HG03469 (cell line): Measurements from ENCODE around the gene SAMD7.

Source experiments
- ATAC-seq: cut with Tn5 transposase; IDR thresholded peaks from one replicate; pipeline ENCODE4 v1.9.1; 2021; ENCODE audit warnings: mild to moderate bottlenecking, moderate library complexity, moderate number of reproducible peaks; ENCODE audit not compliant: unreplicated experiment

Gene SAMD7

DNA sequence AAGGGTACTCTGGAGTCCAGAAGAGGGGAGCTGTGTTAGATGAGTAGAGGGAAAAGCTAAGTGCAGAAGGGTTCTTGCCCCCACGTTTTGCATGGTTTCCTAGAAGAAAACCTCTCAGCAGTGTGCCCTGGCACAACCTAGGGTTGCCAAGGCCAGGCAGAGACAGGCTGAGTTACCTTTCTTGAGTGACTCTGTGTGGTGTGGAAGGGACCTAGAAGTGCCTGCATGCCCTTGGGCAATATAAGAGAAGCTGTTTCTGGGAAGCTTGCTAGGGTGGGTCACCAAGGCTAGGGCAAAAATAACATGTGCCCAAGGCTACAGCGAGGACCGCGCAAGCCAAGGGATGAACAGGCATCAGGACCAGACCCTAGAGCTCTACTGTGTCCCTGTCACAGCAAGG is 3.4 kb upstream of the SAMD7 start:
- no peak for ATAC-seq

DNA sequence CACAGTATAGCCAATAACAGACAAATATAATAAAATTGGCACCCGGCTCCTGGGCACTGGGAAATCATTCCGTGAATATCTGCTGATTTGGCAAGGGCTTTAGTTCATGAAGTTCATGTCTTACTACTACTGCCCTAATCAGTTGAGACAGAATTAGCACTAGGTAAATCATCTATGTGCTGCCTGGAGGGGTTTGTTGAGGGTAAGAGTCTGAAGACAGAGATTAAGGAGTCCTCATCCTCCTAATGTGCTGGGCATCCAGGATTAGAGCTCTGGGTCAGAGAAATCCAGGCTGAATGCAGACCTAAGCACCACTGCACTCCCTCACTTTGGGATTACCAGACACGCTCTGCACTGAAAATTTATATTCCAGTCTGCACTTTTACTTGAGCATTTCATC is 2.0 kb downstream of the SAMD7 start:
- ATAC-seq = no peak

DNA sequence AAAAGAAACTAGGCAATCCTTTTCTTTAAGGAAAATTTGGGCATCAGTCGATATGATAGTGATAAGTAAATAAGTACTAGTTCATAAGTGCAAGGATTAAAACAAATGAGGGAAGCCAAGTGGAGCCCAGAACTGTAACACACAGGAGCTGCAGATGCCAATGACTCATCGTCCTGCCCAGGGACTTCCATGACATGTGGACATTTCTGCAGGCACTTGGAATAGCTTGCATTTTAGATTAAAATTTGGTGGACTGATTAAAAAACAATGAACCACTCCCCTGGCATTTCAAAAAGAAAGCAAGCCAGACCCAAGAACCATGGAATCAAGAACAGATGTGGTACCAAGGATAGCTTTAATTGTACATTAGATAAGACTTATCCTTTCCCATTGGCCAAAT is 2.9 kb downstream of the SAMD7 start:
- no peak for ATAC-seq

DNA sequence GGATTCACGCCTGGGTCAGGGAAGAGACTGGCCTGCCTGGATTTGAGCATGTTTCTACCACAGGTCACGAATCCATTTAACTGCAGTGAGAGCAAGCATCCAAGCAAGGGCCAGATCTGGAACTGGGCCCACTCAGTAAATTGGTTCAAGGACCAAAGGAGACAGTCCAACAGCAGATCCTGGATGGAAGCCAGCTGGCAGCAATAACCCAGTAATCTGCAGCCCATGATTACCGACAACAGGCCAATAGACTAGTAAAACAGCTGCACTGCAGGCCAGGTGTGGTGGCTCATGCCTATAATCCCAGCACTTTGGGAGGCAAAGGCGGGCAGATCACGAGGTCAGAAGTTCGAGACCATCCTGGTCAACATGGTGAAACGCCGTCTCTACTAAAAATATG is 11.8 kb downstream of the SAMD7 start:
- no peak for ATAC-seq

DNA sequence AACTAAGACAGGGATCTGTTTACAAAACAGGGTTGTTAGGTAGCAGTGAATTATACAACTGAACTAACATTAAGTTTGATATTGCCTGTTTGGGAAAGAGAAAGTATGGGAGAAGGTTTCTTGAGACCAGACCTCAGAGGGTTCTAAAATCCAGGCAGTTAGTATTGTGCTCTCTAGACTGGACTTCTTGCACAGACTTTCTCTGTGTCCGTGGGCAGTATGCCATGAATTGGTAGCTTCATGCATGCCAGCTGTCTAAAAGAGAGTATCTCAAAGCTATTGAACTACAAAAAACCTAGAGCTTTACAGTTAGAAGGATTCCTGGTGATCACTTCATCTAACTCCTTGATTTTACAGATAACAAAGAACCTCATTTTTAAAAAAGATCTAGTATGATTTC is 12.5 kb downstream of the SAMD7 start:
- no peak for ATAC-seq

DNA sequence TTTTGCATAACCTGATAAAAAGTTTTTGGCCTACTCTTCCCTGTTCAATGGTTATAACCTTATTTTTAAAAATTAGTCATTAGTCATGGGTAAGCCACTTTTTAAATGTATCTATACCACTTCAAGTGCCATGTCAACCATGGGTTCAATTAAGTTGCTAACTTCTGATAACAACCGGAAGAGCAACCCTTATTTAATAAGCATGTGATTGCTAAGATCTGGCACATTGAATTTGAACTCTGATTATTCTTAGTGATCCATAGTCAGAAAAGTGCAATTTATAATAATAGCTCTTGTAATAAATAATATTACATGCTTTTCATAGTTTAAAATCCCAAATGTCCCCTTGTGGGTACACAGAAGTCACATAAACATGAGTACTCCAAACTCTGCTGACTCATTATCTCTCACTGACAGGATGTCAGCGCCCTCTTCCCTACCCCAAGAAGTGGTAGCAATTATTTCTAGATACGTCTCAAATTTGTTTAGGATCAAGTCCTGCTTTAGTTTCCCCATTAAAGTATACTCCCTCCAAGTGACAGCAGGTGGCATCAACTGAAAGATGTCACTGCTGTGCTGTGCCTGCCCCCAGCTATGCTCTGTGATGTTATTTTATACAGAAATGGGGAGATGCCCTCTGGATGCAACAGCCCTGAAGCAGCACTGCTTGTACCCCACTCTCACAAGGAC is 18.6 kb downstream of the SAMD7 start:
- ATAC-seq = no peak

DNA sequence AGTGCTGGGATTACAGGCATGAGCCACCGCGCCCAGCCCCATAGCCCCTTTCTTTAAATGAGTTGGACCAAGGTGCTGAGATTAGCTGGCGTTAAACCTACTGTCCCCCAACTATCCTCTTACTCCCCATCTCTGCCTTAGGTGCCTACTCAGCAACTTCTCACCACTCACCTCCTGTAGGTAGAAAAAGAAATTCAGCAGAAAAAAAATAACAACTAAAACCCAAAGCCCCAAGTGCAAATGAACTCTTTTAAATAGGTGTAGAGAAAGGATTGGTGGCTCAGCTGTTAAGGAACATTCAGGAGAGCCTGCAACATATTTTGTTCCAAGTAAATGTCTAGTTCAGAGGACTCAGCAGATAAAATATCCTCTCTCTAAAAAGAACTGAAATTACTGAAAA is 19.5 kb downstream of the SAMD7 start:
- ATAC-seq = no peak

DNA sequence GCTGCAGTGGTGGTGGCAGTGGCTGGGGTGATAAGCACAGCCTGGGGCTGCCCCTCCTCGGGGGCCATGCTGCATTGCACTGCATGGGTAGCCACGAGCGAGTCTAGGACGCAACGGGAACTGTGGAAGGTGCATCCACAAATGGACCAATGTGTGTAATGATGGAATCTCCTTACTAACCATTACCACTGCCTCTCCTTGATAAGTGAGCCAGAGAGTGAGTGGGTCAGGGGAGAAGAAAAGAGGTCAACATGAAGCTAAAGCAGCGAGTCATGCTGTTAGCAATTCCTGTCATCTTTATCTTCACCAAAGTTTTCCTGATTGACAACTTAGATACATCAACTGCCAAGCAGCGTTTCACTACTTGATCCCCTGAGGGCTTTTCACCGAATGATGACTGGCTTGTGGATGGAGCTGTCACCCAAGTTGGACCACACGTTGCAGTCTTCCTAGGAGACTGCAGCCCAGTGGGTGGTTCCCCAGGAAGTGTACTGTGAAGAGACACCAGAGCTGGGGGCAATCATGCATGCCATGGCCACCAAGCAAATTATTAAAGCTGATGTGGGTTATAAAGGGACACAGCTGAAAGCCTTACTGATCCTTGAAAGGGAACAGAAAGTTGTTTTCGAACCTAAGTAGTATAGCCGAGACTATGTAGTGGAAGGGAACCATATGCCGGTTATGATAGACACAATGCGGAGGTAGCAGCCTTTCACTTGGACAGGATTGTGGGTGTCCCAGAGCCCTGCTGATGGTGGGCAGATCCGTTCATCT is 20.6 kb downstream of the SAMD7 start:
- peak; percentile 86 for ATAC-seq

DNA sequence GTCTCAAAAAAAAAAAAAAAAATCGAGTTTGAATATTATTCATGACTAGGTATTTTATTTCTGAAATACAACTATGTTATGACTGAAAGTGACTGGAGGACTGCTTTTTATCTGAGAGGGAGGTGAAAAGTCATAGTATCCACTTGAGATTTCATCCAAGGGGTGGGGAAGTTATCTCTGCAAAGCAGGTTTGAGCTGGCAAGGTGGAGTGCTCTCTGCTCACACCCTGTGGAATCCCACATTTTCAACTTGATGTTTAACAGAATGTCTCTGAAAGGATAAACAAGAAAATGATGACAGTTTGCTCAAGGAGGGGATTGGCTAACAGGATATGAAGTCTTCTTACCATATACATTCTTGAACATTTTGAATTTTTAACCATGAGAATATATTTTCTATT is 27.9 kb downstream of the SAMD7 start:
- no peak for ATAC-seq

DNA sequence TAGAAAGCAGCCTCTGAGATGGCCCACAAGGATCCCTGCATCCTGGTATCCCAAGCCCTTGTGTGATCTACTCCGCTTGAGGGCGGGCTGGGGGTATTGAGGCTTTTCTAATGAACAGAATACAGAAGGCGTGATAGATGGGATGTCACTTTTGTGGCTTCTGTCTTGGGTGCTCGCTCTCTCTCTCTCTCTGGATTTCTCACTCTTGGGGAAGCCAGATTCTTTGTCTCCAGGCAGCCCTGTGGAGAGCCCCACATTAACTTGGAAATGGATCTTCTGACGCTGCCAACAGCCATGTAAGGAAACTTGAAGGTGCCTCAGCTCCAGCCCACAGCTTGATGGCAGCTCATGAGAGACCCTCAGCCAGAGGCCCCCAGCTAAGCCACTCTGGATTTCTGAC is 28.4 kb downstream of the SAMD7 start:
- no peak for ATAC-seq

DNA sequence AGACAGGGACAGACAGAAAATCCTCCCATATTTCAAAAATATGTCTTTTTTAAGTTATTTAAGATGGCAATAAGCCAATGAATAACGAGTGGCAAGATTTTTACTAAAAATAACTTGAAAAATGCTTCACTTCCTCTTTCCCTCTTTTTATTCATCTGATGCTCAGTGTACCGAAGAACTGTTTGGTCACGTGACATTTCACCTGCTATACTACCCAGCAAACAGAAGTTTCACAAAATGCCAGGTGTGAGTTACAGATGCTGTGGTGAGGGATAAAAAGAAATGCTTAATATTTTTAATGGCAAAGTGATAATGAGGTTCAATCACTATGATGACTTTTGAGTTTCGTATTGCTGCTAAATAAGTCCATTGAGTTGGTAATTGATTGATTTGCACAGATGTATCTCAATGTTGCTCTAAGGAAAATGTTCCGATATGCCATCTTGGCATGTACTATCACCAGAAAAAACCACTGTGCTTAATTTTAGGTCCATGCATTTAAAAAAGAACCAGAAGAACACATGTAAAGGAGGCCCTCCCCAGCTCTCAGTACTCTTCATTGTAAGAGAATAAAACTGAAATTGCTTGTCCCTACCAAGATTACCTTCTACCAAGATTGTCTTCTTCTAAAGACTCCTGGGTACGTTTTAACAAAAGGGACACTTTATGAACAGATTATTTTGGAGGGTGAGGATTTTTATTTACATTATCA is 29.3 kb downstream of the SAMD7 start:
- ATAC-seq = peak; percentile 58

DNA sequence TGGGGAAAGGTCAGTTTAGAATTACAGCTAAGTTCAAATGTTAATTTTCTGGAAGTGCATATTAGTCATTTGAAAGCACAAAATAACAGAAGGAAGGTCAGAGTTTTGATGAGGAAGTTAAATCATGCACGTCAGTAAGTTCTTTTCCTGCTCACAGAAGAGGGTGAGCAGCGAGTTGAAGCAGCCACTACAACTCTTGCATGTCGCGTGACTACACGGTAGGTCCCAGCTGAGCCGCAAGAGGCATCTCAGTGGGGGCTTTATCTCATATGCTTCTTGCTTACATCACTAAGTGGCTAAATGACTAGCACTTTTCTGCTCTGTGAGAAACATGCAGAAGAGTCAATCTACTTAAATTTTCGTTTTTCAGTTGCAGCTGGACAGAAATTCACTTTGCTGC is 33.9 kb downstream of the SAMD7 start:
- peak; percentile 86 for ATAC-seq

DNA sequence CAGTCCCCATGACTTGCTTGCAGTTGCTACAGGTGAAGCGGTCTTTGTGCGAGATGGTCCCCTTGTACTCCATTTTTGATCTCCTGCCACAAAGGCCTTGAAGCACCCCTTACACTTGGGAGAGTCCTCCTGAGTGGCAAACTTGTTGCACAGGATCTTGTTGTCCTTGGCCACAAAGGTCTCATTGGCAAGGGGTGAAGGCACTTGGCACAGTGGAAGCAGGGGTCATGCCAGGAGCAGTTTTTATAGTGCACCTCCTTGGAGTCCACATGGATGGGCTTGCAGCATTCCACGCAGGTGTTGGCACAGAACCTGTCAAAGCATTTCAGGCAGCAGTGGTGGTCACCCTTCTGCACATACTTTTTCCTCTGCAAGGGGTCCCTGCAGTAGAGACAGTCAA is 35.0 kb downstream of the SAMD7 start:
- ATAC-seq = no peak

DNA sequence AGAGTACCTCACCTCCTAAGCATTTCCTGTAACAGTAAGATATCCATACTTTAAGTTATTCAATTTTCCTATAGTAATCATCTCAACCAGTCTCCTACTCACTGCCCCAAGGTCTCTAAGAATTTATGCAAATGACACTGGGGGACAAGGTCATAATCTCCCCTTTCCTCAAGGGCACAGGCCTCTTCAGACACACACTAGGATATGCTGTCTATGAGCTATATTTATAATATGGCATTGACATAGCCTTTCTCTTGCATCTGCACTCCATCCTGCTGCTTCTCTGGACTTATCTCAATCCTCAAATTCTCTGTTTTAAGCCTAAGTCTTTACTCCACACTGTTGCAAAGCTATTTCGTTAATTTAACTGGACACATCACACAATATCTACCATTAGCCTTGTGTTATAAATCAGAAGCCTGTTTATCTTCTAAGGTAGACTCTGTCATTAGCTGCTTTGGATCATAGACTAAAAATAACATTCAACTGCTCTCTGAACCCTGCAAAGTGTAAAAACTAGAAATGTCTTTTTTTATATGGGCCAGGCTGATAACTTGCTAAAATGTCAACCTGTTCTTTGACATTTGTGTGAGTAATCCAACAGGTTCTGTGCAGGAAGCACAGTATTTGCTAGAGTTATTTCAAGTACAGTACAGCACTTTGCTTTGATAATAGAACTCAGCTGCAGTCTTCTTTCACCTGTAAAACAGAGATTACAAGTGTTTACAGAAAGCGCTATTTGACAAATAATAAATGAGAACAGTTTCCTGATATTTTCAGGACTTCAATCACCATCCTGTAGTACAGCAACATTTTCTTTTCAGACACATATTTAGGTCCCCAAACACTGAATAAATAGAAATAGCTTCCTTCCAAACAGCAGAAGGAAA is 37.4 kb downstream of the SAMD7 start:
- no peak for ATAC-seq

DNA sequence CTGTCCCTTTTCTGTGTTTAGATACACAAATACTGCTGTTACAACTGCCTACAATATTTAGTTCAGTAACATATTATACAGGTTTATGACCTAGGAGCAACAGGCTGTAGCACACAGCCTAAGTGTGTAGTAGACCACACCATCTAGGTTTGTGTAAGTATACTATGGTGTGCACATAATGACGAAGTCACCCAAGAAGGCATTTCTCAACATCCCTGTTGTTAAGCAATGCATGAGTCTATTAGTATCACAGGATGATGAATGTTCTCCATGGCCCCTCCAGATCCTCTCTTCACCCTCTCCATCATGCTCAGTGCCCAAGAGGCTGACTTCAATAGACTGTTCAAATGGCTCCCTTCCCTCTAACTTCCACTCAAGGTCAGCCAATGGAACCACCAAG is 40.7 kb downstream of the SAMD7 start:
- ATAC-seq = no peak

DNA sequence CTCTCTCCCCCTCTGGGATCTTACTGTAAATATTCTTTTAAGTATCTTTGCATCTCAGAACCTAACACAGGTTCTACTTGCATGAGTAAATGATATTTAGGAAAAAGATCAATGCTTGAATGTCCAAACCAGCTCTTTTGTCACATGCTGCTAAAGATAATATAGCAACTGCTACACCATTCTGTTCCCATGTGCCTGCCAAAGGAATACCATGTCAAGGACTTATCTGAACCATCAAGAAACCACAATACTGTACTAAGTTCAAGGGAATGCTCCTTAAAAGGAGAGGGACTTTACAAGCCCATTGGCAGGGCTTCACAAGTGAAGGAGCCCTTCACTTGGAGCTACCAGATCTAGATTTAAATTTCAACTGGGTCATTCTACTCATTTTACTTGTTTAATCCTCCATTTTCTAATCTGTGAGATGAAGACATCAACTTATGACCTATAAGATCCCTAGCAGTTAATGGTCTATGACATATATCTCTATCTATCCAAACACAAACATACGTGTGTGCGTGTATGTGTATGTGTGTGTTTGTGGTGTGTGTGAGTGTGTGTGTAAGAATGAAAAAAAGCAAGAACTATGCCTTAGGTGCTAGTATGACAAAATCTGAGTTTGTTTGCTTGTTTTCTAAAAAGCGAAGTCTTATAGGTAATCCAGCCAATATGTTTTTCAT is 42.2 kb downstream of the SAMD7 start:
- peak; percentile 12 for ATAC-seq

DNA sequence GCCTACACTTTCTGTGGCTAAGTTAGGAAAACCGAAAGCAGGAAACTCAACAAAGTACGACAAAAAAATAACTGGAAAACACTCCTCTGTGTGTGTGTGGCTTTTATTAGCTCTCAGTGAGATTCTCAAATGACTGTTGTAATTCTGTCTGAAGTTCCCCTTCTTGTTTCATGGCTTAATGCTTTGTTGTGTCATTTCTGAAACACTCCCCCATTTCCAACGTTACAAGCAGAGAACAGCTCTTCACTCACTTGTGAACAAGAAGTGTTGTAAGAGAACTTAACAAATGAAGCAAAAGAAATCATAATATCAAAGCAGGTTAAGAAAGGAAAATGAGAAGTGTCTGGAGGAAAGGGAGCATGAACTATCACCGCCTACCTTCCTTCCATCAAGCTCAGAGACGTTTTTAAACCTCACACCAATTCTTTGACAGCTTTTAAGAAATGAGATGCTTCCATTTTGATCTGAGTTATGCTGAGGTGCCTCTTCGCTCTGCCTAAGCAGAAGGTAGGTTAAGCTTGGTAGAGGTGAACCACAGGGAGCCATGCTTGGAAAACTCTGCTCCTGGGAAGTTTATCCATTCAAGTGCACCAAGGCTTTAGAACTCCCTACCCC is 42.9 kb downstream of the SAMD7 start:
- ATAC-seq = peak; percentile 62

DNA sequence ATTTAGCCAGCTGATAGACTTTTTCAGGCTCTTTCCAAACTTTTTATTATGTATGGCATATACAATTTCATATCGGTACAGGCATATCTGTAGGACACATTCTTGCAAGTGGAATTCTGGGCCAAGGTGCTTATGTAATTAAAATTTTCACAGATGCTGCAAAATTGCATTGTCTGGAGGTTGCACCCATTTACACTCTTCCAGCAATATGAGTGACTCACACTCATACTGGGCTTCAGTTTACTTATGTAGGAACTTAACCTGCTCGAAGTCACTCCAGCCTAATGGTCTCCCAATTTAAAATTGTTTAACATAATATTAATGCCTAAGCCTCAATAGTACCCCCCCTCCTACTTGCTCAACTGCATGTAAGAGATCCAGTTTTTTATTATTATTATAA is 44.0 kb downstream of the SAMD7 start:
- no peak for ATAC-seq

DNA sequence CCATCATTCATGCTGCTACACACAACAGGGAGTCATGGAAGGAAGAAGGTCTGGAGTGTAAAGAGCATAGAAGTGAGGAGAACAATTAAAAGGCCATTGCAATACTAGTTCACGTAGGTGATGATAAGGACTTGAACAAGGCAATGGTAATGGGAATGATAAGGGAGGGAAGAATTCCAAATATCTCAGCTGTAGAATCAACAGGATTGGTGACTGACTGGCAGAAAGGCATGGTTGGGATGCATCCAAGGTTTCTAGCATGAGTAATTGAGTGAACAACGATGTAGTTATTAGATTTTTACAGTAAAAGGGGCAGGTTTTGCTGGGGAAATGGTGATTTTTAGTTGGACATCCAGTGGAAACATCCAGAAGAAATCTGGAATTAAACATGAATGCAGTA is 52.8 kb downstream of the SAMD7 start:
- no peak for ATAC-seq
